Stimulated activated CD4-positive, alpha-beta T cell treated with anti-CD3 and anti-CD28 coated beads, Interleukin-12 subunit alpha, Interleukin-12 subunit beta, amount 100 ng/mL, for 4 hours (primary cell): ENCODE measurements around the gene MT1E.

Experiments used
- DNase-seq: peaks from one replicate; pipeline ENCODE4 v3.0.0-alpha.2; 2020

MT1E gene

GRCh38 chr16:56628486-56629350, 3.1 kb downstream of the MT1E start:
- no peak for DNase-seq

- DNase-seq, result no peak
These were observed 4.0 kb downstream of the MT1E start for GRCh38 chr16:56629531-56629930.

GRCh38 chr16:56630134-56630533, 4.6 kb downstream of the MT1E start:
- no peak for DNase-seq

- DNase-seq, result no peak
These were observed 5.6 kb downstream of the MT1E start for GRCh38 chr16:56631197-56631596.

DNA sequence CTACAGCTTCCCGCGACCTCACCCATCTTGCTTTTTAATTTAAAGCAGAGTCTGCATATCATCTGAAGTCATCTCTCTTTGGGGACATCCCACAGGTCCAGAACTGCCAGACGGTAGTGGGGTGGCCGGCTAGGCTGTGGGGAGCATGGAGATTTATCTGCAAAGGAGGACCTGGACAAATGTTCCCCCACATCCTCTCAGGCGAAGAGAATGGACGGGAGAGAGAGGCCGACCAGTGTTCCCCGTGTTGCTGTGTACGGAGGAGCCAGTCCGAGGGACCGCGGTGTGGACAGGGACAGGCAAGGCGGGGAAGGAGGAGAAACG, 6.2 kb downstream of the MT1E start:
- no peak for DNase-seq

DNA sequence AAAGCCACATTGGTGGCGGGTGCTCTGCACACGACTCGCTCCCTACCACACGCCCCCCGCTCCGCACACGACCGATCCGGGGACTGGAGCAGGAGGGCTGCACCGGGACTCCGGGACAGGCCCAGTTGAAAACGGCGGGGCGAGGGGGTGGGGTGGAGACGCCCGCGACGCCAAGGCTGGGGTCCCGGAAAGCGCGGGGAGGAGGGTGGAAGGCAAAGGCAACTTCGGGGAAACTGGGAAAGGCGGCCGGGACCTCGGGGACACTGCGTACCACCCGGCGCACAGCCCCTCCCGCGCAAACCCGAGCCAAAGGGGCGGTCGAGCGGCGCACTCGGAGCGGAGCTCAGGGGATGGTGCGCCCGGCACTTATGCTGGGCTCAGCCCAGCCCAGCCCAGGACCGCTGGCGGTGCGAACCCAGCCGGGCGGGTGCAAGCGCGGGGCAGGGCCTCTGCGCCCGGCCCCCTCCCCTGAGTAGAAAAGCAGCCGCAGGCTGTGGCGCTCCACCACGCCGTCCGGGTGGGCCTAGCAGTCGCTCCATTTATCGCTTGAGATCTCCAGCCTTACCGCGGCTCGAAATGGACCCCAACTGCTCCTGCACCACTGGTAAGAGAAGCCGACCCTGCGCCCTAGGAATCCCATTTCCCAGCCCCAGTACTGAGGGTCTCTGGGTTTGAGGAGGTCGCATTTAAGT, 6.7 kb downstream of the MT1E start, which contains the start of gene MT1M:
Gene MT1M (plus strand): TSS at position 504 of the 692 bp plus-strand sequence. CDS start 73 bp downstream, at position 577.
- DNase-seq, result no peak

- no peak for DNase-seq
These were observed 7.3 kb downstream of the MT1E start for GRCh38 chr16:56632848-56633365.

GRCh38 chr16:56633535-56633934, 8.0 kb downstream of the MT1E start:
- no peak for DNase-seq

DNA sequence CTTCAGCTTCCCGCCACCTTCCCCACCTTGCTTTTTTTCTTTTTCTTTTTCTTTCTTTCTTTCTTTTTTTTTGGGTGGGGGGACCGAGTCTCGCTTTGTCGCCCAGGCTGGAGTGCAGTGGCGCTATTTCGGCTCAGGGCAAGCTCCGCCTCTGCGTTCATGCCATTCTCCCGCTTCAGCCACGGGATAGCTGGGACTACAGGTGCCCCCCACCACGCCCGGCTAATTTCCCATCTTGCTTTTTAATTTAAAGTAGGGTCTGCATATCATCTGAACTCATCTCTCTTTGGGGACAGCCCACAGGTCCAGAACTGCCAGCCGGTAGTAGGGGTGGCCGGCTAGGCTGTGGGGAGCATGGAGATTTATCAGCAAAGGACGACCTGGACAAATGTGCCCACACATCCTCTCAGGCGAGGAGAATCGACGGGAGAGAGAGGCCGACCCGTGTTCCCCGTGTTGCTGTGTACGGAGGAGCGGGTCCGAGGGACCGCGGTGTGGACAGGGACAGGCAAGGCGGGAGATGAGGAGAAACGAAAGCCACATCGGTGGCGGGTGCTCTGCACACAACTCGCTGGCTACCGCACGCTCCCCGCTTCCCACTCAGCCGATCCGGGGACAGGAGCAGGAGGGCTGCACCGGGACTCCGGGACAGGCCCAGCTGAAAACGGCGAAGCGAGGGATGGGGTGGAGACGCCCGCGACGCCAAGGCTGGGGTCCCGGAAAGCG, 9.3 kb downstream of the MT1E start:
- DNase-seq, result no peak

GRCh38 chr16:56635441-56635967, 9.9 kb downstream of the MT1E start:
- DNase-seq, result no peak

- DNase-seq, result no peak
These were observed 11.2 kb downstream of the MT1E start for GRCh38 chr16:56636616-56637413.

DNA sequence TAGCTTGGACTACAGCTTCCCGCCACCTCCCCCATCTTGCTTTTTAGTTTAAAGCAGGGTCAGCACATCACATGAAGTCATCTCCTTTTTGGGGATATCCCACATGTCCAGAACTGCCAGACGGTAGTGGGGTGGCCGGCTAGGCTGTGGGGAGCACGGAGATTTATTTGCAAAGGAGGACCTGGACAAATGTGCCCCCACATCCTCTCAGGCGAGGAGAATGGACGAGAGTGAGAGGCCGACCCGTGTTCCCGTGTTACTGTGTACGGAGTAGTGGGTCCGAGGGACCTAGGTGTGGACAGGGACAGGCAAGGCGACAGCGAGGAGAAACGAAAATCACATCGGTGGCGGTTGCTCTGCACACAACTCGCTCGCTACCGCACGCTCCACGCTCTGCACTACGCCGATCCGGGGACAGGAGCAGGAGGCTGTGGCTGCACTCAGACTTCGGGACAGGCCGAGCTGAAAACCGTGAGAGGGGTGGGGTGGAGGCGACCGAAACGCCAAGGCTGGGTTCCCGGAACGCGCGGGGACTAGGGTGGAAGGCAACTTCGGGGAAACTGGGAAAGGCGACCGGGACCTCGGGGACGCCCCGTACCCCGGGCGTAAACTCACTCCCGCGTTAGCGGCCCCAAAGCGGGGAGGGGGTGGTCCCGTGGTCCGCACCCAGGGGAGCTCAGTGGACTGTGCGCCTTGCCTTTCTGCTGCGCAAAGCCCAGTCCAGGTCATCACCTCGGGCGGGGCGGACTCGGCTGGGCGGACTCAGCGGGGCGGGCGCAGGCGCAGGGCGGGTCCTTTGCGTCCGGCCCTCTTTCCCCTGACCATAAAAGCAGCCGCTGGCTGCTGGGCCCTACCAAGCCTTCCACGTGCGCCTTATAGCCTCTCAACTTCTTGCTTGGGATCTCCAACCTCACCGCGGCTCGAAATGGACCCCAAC, 12.5 kb downstream of the MT1E start, which contains the start of gene MT1A:
Gene MT1A (plus strand): TSS at position 853 of the 937 bp plus-strand sequence. CDS start 73 bp downstream, at position 926.
- DNase-seq, result no peak

DNA sequence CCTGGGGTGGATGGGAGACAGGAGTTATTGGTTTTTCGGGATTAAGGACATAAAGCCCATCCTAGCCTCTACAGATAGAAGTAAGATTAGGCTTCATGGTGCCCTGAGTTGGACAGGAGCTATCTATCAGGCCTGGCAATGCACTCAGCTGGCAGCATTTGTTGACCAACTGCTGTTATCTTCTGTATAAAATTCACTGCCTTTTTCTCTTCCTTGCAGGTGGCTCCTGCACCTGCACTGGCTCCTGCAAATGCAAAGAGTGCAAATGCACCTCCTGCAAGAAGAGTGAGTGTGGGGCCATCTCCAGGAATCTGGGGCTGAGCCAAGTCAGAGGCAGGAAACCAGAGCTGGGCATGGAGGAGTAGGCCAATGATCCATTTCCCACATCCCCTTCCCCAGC, 13.5 kb downstream of the MT1E start:
- DNase-seq, result no peak

DNA sequence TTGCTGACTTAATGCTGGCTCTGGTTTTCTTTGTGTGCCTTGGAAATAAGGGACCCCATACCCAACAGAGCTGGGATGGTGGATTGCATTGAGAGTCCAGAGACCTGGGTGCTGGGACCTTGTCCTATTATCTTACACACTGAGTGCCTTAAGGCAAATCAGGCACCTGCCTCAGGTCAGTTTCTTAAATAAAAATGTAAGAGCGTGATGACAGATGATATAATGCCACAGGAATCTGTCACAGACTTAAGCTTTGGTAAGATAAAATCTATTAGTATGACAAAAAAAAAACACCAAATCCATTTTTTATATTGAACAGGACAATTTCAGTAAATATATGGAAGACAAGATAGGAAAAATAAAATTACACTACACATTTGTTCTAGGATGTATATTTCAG, 14.5 kb downstream of the MT1E start:
- no peak for DNase-seq

GRCh38 chr16:56641166-56641565, 15.6 kb downstream of the MT1E start:
- no peak for DNase-seq

GRCh38 chr16:56643080-56643778, 17.6 kb downstream of the MT1E start:
- DNase-seq, result peak; percentile 68

GRCh38 chr16:56643833-56644232, 18.3 kb downstream of the MT1E start:
- no peak for DNase-seq

DNA sequence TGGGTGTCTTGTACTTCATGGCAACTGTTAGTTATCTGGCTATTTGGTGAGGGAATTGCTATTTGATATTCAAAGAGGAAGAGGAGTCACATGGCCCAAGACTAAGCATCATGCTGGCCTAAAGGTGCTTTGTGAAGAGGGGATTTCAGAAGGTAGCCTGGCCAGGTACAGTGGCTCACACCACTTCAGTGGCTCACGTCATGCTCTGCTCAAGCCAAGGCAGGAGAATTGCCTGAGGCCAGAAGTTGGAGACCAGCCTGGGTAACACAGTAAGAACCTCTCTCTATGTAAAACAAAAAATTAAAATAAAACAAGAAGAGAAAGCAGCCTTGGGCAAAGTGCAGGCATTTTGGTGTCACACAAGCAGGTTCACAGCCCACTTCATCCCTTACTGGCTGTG, 19.7 kb downstream of the MT1E start:
- no peak for DNase-seq

DNA sequence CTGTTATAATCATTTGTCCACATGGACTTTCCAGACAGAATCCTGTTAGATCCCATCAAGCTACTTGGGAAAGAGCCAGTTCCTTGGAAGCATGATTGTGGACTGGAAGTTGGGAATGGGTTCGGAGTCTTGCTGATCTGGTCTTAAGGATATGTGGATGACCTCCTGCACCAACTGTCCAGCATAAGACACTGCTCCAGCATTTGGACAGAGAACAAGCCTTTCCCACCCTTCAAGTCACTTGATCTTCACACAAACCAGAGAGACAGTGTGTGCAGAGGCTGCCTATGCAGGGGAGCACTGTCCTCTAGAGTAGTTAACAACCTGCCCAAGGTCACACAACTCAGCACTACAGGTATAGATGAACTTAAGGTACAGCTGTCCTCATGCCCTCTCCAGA, 20.3 kb downstream of the MT1E start:
- DNase-seq, result no peak
